Fibroblast of lung (primary cell): ENCODE results near the gene THRAP3. TPM values are rescaled to one million over a fixed set of nuclear protein-coding genes. Genes with fewer than 3 reads are reported as not detected.

ENCODE experiments used
- DNase-seq, 2 donors: peaks; one replicate each; pipeline versions ENCODE4 v3.0.0 to v3.0.0-alpha.2; 2010; ENCODE audit warnings: low read depth in 2 of 2
- H2AFZ ChIP-seq: 2 replicates; pipeline ENCODE4 v1.5.1; 2012; ENCODE audit warnings: low read length, control low read depth, inconsistent platforms
- H3K27ac ChIP-seq: 2 replicates; pipeline ENCODE4 v1.5.1; 2011; ENCODE audit warnings: low read length, control low read depth; ENCODE audit not compliant: insufficient read depth
- H3K27me3 ChIP-seq: 2 replicates; pipeline ENCODE4 v1.5.1; 2011; ENCODE audit warnings: mild to moderate bottlenecking, low read length; ENCODE audit not compliant: control insufficient read depth, insufficient read depth
- H3K36me3 ChIP-seq: 2 replicates; pipeline ENCODE4 v1.5.1; 2011; ENCODE audit warnings: low read length; ENCODE audit not compliant: control insufficient read depth, insufficient read depth
- H3K4me1 ChIP-seq: 2 replicates; pipeline ENCODE4 v1.5.1; 2011; ENCODE audit warnings: low read length; ENCODE audit not compliant: control insufficient read depth, insufficient read depth; ENCODE audit errors: extremely low read depth
- H3K4me2 ChIP-seq: 2 replicates; pipeline ENCODE4 v1.5.1; 2011; ENCODE audit warnings: low read length, control low read depth; ENCODE audit not compliant: insufficient read depth; ENCODE audit errors: extremely low read depth
- H3K4me3 ChIP-seq, 4 experiments: fragments of 200-600 bp in 1 of 4; sonication (generic) in 1 of 4; replicated peaks in 1 of 4; 2 replicates each; pipeline ENCODE4 v1.5.1; 2011 to 2016; ENCODE audit warnings: low read length in 4 of 4, low read depth in 3 of 4, mild to moderate bottlenecking in 3 of 4, control low read depth in 2 of 4, inconsistent platforms in 1 of 4, mixed read lengths in 1 of 4; ENCODE audit not compliant: insufficient read depth in 1 of 4; ENCODE audit errors: control extremely low read depth in 1 of 4
- H3K79me2 ChIP-seq: 2 replicates; pipeline ENCODE4 v1.5.1; 2012; ENCODE audit warnings: mild to moderate bottlenecking, low read length, inconsistent platforms; ENCODE audit not compliant: control insufficient read depth, insufficient read depth
- H3K9ac ChIP-seq: 2 replicates; pipeline ENCODE4 v1.5.1; 2011; ENCODE audit warnings: mild to moderate bottlenecking, low read length, control low read depth; ENCODE audit not compliant: insufficient read depth
- H3K9me3 ChIP-seq: 2 replicates; pipeline ENCODE4 v1.5.1; 2012; ENCODE audit warnings: low read depth, low read length; ENCODE audit not compliant: control insufficient read depth, insufficient read depth
- H4K20me1 ChIP-seq: 2 replicates; pipeline ENCODE4 v1.5.1; 2011; ENCODE audit warnings: low read length; ENCODE audit not compliant: control insufficient read depth, insufficient read depth; ENCODE audit errors: extremely low read depth
- EZH2 ChIP-seq: IDR thresholded peaks from 2 replicates; pipeline ENCODE4 v1.5.1; 2012; ENCODE audit warnings: low read length, control low read depth, mild to moderate bottlenecking; ENCODE audit errors: missing control alignments
- polyA plus RNA-seq, 2 donors: library from polyadenylated mRNA; depleted of rRNA in 1 of 2; stranded (reverse) in 1 of 2; unstranded in 1 of 2; fragments of >200 nt; gene quantifications; 2 replicates each; pipeline ENCODE4 v1.2.1, GENCODE V29; 2011 to 2012; ENCODE audit warnings: missing spikeins in 1 of 2
- total RNA-seq: library from RNA; depleted of rRNA; stranded (reverse); fragments of >200 nt; gene quantifications from 2 replicates; pipeline ENCODE4 v1.2.1, GENCODE V29; 2014
- TF ChIP-seq, protein P1 (sequence below), 2 donors: IDR thresholded peaks in 1 of 2; conservative IDR thresholded peaks in 1 of 2; 1 replicate in 1 of 2; 2 replicates in 1 of 2; pipeline ENCODE4 v1.5.1; 2011 to 2012; ENCODE audit warnings: low read length in 2 of 2, control low read depth in 1 of 2, inconsistent platforms in 1 of 2, low read depth in 1 of 2, mild to moderate bottlenecking in 1 of 2

The THRAP3 gene
- total and polyA plus RNA-seq, 2 donors (not counting 1 experiment from before 2014, with no cell fraction given) = 92.5 to 97.5 TPM

DNA sequence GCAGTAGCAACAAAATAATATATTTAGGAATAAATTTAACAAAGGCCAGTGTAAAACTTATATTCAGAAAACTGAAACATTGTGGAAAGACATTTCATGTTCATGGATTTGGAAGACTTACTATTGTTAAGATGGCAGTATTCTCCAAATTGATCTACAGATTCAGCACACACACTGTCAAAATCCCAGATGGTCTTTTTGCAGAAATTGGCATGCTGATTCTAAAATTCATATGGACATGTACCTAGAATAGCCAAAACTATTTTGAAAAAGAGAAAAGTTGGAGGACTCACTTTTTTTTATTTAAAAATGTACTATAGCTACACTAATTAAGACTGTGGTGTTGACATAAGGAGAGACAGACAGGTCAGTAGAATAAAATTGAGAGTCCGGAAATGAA lies 50.0 kb downstream of the THRAP3 start:
- H3K27ac ChIP-seq = no peak overlapping the region
- TF ChIP-seq EZH2 = no peak
- TF ChIP-seq, protein P1, sequence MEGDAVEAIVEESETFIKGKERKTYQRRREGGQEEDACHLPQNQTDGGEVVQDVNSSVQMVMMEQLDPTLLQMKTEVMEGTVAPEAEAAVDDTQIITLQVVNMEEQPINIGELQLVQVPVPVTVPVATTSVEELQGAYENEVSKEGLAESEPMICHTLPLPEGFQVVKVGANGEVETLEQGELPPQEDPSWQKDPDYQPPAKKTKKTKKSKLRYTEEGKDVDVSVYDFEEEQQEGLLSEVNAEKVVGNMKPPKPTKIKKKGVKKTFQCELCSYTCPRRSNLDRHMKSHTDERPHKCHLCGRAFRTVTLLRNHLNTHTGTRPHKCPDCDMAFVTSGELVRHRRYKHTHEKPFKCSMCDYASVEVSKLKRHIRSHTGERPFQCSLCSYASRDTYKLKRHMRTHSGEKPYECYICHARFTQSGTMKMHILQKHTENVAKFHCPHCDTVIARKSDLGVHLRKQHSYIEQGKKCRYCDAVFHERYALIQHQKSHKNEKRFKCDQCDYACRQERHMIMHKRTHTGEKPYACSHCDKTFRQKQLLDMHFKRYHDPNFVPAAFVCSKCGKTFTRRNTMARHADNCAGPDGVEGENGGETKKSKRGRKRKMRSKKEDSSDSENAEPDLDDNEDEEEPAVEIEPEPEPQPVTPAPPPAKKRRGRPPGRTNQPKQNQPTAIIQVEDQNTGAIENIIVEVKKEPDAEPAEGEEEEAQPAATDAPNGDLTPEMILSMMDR (conservative IDR thresholded peaks at IDR 0.05 in 1 of 2, IDR thresholded peaks at IDR 0.05 in 1 of 2; ENCODE audit: low read depth in 1 of 2, low read length in 2 of 2) = no peak
- H3K4me3 ChIP-seq = no peak overlapping the region
- H3K79me2 ChIP-seq = peaks cover 45% of the 10 kb centered on the region
- no peaks in the 10 kb centered on the region for H3K4me1 ChIP-seq
- H3K9me3 ChIP-seq = no peaks in the 10 kb centered on the region
- no peak for DNase-seq
- H3K27me3 ChIP-seq = no peaks in the 10 kb centered on the region
- H4K20me1 ChIP-seq = no peaks in the 10 kb centered on the region
- no peak overlapping the region for H2AFZ ChIP-seq
- no peak overlapping the region for H3K4me2 ChIP-seq
- no peak overlapping the region for H3K9ac ChIP-seq
- H3K36me3 ChIP-seq = peaks cover 5% of the 10 kb centered on the region

DNA sequence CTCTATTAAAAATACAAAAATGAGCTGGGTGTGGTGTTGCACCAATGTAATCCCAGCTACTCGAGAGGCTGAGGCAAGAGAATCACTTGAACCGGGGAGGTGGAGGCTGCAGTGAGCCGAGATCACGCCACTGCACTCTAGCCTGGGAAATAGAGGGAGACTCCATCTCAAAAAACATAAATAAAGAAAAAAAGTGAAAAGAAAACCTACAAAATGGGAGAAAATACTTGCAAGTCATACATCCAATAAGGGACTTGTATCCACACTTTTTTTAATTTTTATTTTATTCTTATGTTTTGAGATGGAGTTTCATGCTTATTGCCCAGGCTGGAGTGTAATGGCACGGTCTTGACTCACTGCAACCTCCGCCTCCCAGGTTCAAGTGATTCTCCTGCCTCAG lies 52.4 kb downstream of the THRAP3 start:
- Histone ChIP-seq H3K27me3 (no peaks in the 10 kb centered on the region), H3K9me3 (no peaks in the 10 kb centered on the region), H3K9ac (no peak overlapping the region), H3K4me3 (no peak overlapping the region), H3K27ac (no peak overlapping the region), H2AFZ (no peak overlapping the region), H3K4me1 (no peaks in the 10 kb centered on the region), H3K79me2 (peaks cover 49% of the 10 kb centered on the region), H3K4me2 (no peak overlapping the region), H4K20me1 (peaks cover 2% of the 10 kb centered on the region), H3K36me3 (peaks cover 2% of the 10 kb centered on the region)
- DNase-seq = no peak
- TF ChIP-seq, protein P1 (conservative IDR thresholded peaks at IDR 0.05 in 1 of 2, IDR thresholded peaks at IDR 0.05 in 1 of 2; ENCODE audit: low read depth in 1 of 2, low read length in 2 of 2) = no peak
- no peak for TF ChIP-seq EZH2

DNA sequence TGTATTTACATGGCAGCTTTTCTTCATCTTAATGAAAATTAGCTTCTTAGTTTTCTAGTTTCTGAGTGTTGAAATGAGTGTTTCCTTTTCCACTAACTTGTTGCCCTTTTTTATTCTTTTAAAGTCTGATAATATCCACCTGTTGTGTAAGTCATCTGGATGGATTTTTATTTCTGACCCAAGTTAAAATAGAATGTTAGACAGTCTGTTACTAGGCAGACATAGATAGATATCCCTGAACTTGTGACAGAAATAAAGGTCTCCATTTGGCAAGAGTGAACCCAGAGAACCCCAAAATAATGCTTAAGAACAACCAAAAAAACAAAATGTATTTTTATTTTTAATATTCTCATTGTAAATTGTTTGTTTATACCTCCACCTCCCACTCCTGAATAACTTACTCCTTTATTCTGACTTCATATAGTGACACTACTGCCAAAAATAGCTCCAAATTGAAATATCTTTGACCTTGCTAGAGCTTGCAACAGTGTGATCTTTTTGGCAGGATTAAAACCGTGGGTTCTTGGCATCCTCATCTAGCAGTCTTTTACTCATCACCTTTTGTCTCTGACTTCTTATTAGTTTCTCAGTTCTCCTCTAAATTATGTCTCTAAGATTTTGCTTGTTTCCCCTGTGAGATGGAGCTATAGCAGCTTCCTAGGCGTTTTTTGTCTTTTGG lies 55.0 kb downstream of the THRAP3 start:
- Histone ChIP-seq H3K27me3 (no peaks in the 10 kb centered on the region), H3K79me2 (peaks cover 38% of the 10 kb centered on the region), H3K9me3 (no peaks in the 10 kb centered on the region), H4K20me1 (peaks cover 2% of the 10 kb centered on the region), H2AFZ (no peak overlapping the region), H3K4me1 (no peaks in the 10 kb centered on the region), H3K4me2 (peak overlapping the region; percentile 25), H3K36me3 (peaks cover 3% of the 10 kb centered on the region), H3K4me3 (no peak overlapping the region), H3K27ac (no peak overlapping the region), H3K9ac (no peak overlapping the region)
- peak; percentile 49 to 72 for DNase-seq
- TF ChIP-seq, protein P1 (conservative IDR thresholded peaks at IDR 0.05 in 1 of 2, IDR thresholded peaks at IDR 0.05 in 1 of 2; ENCODE audit: low read depth in 1 of 2, low read length in 2 of 2) = no peak
- TF ChIP-seq EZH2 = no peak
